Measurements from ENCODE around the gene METTL13.

METTL13 gene

DNA sequence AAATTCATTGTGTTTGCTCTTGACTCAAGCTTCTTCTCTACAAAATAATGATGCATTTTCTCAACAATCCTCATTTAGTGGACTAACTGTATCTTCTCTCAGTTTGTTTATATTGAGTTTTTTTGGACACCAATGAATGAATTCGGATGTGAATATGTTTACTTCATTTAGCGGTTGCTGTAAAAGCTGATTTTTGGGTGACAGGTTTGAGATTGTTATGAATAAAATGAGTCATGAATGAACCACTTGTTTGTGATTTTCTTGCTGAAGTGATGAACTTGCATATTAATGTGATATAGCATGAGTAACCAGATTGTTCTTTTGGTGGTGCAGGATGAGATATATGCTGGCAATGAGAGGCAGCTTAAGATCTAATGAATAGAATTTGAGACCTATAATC lies 62.9 kb downstream of the METTL13 start:
- DNase-seq (ENCODE audit: low read depth in 1 of 2, low spot score in 1 of 2): no peak

DNA sequence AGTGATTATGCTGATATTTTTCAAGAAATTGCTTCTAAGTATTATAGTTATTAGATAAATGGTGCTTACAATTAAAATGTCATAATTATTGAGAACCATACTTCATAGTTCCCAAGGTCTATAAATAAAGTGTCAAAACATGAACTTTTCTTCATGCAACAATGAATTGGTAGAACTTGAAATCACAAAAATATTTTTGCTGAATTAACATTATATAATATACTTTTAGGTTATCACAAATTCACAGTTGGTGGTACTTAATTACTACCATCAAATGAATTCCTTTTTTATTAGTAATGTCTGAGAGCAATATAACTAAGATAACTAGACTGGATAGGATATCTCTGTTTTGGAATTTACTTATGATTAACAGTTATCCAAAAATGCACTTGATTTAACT lies 64.5 kb downstream of the METTL13 start:
- no peak for DNase-seq (ENCODE audit: low read depth in 1 of 2, low spot score in 1 of 2)

Measured in activated CD4-positive, alpha-beta T cell treated with anti-CD3 and anti-CD28 coated beads, Interleukin-2, amount 50 U/mL, for 24 hours (primary cell).